Mucosa of stomach (tissue), 1 donor: ENCODE data around the gene COL7A1.
A peak's percentile ranks its signal among the peaks of the same experiment; 100 is the strongest.

Source experiments
- H3K27me3 ChIP-seq: one replicate; pipeline ENCODE4 v1.7.0; 2013; ENCODE audit warnings: mild to moderate bottlenecking, low read length; ENCODE audit not compliant: control insufficient read depth, insufficient read depth
- H3K36me3 ChIP-seq: one replicate; pipeline ENCODE4 v1.7.0; 2013; ENCODE audit warnings: low read length; ENCODE audit not compliant: control insufficient read depth, insufficient read depth
- H3K4me1 ChIP-seq: one replicate; pipeline ENCODE4 v1.7.0; 2013; ENCODE audit warnings: mild to moderate bottlenecking, low read length; ENCODE audit not compliant: control insufficient read depth, insufficient read depth
- H3K4me3 ChIP-seq: one replicate; pipeline ENCODE4 v1.7.0; 2013; ENCODE audit warnings: low read length
- H3K9ac ChIP-seq: one replicate; pipeline ENCODE4 v1.7.0; 2013; ENCODE audit warnings: mild to moderate bottlenecking, low read length, moderate library complexity
- H3K9me3 ChIP-seq: one replicate; pipeline ENCODE4 v1.7.0; 2013; ENCODE audit warnings: mild to moderate bottlenecking, low read length, moderate library complexity; ENCODE audit not compliant: control insufficient read depth
- donor health status: Pancreatic carcinoma.

COL7A1 gene

DNA sequence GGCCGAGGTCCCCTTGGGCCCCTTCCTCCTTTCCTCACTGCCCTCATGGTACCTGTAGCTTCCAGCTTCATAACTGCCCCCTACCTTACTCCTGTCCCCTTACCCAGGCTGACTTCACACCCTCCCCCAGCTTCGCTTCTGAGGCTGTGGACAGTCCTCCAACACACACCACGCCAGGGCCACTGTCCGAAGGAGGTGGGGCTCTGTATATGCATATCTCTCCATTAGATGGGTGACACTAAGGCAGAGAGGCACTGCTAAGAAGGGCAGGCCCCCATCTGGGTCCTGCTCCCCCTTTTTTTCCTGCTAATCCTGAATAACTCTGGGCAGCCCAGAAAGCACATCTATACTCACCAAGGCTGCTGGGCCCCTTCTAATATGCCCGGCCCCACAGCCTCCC is 1.0 kb upstream of the COL7A1 start:
- Histone ChIP-seq H3K4me3 (no peak overlapping the region), H3K9ac (no peak overlapping the region), H3K9me3 (no peaks in the 10 kb centered on the region), H3K27me3 (peaks cover 26% of the 10 kb centered on the region), H3K36me3 (peaks cover 32% of the 10 kb centered on the region), H3K4me1 (peaks cover 29% of the 10 kb centered on the region)

DNA sequence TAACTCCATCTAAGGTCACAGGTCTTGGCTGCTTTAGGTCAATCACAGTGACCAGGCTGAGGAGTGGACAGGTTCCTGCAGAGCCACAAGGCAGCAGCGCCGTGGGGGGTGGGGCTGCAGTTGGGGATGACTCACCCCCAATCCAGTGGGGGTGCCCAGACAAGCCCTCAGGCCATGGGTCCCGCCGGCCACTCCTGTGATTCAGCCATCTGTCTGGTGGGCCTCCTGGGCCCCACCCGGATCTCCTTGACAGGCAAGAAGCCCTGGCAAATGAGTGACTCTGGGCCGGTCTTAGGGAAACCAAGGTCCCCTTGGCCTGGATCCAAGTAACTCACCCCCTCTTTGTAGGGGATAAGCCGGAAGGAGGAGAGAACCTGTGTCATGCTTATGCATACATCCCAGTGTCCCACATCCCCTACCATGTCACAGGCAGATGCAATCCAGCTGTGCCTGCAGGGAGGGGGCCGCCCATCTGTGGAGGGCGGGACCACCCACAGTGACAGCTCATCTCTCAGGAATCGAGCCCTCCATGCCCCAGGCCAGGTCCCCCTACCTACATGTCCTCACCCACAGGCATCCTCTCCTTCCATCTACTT is 495 bp upstream of the COL7A1 start:
- Histone ChIP-seq H3K9ac (no peak overlapping the region), H3K9me3 (no peaks in the 10 kb centered on the region), H3K4me1 (peaks cover 29% of the 10 kb centered on the region), H3K36me3 (peaks cover 28% of the 10 kb centered on the region), H3K4me3 (no peak overlapping the region), H3K27me3 (peaks cover 26% of the 10 kb centered on the region)

DNA sequence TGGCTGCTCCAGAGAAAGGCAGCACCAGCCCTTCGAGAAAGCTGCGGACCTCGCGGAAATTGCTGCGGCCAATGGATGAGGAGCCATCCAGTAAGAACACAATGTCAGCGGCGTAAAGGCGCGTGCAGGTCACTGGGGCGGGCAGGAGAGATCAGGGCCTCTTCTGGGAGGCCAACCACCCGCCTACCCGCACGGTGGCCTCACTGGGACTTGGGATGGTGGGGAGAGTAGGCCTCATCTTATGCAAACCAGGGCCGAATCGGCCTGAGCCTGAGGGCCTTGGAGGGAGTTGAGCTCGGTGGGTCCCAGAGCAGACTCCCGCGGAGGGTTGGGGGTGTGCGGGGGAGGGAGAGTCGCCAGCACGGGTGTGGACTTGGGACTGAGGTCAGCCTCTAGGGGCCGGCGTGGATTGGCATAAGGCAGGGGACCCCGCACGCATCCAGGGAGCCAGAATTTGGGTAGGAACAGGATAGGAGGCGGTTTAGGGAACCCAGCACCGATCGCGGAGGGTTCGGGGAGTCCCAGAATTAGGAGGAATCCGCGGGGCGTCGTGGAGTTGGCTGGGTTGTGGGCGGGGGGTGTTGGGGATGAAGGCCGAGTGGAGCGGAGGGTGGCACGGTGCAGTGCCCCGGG is 596 bp downstream of the COL7A1 start:
- Histone ChIP-seq H3K9ac (peak overlapping the region; percentile 50), H3K9me3 (no peaks in the 10 kb centered on the region), H3K4me1 (peaks cover 29% of the 10 kb centered on the region), H3K4me3 (no peak overlapping the region), H3K27me3 (peaks cover 27% of the 10 kb centered on the region), H3K36me3 (peaks cover 18% of the 10 kb centered on the region)

DNA sequence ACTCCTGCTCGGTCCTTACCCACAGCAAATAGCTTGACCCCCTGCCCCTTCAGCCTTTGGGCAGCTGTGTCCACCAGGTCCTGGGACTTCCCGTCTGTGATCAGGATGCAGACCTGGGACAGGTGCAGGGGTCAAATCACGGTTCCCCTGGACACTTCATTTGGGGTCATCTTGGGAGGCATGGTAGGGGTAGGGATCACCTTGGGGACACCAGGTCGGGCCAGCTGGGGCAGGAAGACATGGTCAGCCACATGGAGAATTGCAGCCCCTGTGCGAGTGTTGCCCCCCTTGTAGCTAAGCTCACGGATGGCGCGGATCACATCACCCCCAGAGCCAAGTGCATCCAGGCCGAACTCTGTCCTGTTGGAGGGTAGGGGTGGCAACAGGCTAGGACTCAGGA is 1.8 kb downstream of the COL7A1 start:
- Histone ChIP-seq H3K9ac (no peak overlapping the region), H3K4me1 (peaks cover 28% of the 10 kb centered on the region), H3K9me3 (no peaks in the 10 kb centered on the region), H3K36me3 (peaks cover 10% of the 10 kb centered on the region), H3K27me3 (peaks cover 37% of the 10 kb centered on the region), H3K4me3 (no peak overlapping the region)

DNA sequence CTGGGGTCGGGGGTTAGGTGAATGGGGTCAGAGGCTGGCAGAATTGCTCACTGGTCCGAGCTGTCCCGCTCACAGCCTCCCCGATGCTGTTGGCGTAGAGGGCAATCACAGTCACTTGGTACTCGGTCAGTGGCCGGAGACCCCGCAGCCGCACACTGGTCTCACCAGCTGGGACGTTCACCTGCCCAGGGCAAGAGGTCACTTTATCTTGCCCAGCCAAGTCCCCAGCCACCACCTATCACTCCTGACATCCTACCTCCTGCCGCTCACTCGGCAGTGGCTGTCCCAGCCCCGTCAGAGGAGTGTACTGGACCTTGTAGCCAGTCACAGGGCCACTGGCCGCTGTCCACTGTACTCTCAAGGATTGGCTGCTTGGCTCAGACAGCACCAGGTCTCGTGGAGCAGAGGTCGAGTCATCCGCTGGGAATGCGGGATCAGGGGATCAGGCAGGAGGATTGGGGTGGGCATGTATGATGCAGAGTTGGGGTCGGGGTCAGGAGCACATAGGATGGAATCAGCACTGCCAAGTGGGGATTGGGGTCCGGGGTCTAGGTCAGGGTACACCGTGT is 2.5 kb downstream of the COL7A1 start:
- Histone ChIP-seq H3K36me3 (peaks cover 4% of the 10 kb centered on the region), H3K4me1 (peaks cover 21% of the 10 kb centered on the region), H3K4me3 (no peak overlapping the region), H3K9me3 (no peaks in the 10 kb centered on the region), H3K27me3 (peaks cover 42% of the 10 kb centered on the region), H3K9ac (no peak overlapping the region)

DNA sequence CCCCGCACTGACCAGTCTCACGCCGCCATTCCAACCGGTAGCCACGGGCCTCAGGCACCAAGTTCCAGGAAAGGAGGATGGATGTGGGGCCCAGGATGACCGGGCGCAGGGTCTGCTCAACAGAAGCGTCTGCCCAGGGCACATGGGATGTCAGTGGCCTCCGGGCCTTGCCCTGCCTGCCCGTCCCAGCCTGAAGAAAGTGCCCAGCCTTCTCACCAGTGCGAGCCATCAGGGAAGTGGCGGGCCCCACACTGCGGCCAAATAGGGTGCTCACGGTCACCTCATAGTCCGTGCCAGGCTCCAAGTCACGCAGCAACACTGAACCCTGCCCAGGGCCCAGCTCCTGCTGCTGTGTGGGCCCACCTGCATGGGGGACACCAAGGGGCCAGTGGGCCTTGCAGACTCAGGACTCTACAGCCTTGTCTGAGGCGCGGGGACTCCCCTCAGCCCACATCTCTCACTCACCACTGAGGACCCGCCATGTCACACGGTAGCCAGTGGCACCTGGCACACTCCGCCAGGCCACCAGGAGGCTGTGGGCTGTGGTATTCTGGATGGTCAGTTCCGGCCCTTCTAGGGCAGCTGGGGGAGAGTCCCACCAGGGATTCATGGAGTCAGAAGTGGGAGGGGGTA is 3.1 kb downstream of the COL7A1 start:
- no peaks in the 10 kb centered on the region for H3K36me3 ChIP-seq
- H3K9ac ChIP-seq: no peak overlapping the region
- peaks cover 42% of the 10 kb centered on the region for H3K27me3 ChIP-seq
- no peak overlapping the region for H3K4me3 ChIP-seq
- no peaks in the 10 kb centered on the region for H3K9me3 ChIP-seq
- H3K4me1 ChIP-seq: peaks cover 19% of the 10 kb centered on the region

DNA sequence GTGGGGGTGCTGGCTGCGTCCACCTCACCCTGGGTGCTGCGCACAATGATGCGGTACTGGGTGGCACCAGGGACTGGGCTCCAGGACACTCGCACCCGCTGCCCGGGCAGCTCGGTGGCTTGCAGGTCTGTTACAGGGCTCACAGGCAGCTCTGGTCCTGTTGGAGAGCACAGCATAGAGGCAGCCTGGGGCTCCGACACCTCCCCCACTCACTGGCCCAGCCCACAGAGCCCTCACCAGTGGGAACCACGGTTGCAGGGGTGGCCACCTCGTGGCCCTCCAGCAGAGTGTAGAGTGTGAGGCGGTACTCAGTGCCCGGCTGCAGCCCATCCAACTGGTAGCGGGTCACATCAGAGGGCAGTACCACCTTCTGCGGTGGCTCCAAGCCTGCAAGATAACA is 3.7 kb downstream of the COL7A1 start:
- peaks cover 19% of the 10 kb centered on the region for H3K4me1 ChIP-seq
- H3K36me3 ChIP-seq: no peaks in the 10 kb centered on the region
- no peak overlapping the region for H3K9ac ChIP-seq
- H3K4me3 ChIP-seq: no peak overlapping the region
- peaks cover 42% of the 10 kb centered on the region for H3K27me3 ChIP-seq
- H3K9me3 ChIP-seq: no peaks in the 10 kb centered on the region

DNA sequence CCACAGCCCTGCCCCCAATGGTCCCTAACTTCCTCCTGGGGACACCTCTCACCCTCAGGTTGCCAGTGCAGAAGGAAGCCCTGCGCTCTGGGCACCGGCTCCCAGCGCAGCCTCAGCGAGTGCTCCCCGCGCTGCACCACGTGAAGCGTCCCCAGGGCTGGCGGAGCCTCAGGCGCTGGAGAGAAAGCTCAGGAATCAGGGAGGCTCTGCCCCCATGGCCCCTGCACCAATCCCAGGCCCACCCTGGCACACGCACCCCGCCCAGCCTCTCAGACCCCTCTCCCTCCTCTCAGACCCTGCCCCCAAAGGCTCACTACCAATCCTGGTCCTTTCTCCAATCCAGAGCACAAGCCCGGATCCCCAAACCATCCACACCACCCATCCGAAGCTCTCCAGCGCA is 6.9 kb downstream of the COL7A1 start:
- no peaks in the 10 kb centered on the region for H3K36me3 ChIP-seq
- no peaks in the 10 kb centered on the region for H3K9me3 ChIP-seq
- peaks cover 18% of the 10 kb centered on the region for H3K27me3 ChIP-seq
- no peaks in the 10 kb centered on the region for H3K4me1 ChIP-seq
- H3K9ac ChIP-seq: no peak overlapping the region
- H3K4me3 ChIP-seq: no peak overlapping the region

DNA sequence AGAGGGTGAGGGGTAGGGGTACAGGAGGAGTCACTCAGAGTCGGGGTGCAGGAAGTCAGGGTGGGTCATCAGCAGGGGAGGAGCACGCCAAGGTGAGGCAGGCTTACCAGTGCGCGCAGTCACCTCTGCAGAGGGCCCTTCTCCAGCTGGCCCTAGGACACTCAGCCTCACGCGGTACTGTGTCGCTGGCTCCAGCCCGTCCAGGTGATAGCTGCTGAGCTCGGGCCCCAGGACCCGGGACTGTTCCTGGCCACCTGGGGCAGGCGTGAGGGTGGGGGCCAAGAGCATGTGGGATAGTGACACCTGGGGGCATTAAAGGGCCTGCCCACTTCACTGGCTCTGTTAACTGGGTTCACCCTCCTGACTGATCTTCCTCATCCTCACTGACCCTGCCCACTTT is 7.4 kb downstream of the COL7A1 start:
- no peaks in the 10 kb centered on the region for H3K9me3 ChIP-seq
- no peak overlapping the region for H3K4me3 ChIP-seq
- no peak overlapping the region for H3K9ac ChIP-seq
- no peaks in the 10 kb centered on the region for H3K4me1 ChIP-seq
- H3K36me3 ChIP-seq: no peaks in the 10 kb centered on the region
- H3K27me3 ChIP-seq: peaks cover 17% of the 10 kb centered on the region

DNA sequence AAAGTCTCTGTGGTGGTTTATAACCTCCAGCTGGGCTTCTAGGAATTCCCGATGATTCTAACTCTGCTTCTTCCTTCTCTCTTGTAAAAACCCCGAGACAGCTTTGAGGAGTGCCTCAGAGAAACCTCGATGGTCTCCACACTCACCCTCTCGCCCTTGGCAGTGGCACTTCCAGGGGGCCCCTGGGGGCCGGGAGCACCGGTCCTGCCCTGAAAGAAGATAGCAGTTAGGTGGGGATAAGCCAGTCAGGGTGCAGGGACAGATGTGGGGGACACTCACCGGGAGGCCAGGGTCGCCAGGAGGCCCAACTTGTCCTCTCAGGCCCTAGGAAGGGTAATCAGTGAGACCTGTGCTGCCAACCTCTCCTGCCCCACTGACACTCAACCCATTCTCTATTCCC is 9.7 kb downstream of the COL7A1 start:
- Histone ChIP-seq H3K4me1 (no peaks in the 10 kb centered on the region), H3K27me3 (peaks cover 17% of the 10 kb centered on the region), H3K36me3 (no peaks in the 10 kb centered on the region), H3K9me3 (no peaks in the 10 kb centered on the region), H3K9ac (no peak overlapping the region), H3K4me3 (no peak overlapping the region)

DNA sequence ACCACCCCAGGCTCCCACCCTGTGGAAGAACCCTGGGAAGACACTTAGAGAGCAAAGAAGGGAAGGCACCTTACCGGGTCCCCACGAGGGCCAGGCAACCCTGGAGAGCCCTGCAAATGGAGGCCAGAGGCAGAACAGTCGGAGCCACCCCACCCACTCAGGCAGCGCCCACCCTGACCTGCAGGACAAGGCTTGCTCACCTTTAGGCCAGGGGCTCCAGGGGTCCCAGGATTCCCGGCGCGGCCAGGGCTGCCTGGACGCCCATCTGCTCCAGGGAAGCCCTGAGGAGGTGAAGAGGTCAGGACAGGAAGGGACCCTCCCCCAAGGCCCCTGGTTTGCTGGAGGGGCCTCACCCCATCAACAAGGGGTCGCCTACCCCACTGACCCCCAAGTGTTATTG is 10.3 kb downstream of the COL7A1 start:
- H3K36me3 ChIP-seq: no peaks in the 10 kb centered on the region
- H3K4me3 ChIP-seq: no peak overlapping the region
- H3K9ac ChIP-seq: no peak overlapping the region
- peaks cover 17% of the 10 kb centered on the region for H3K27me3 ChIP-seq
- no peaks in the 10 kb centered on the region for H3K9me3 ChIP-seq
- no peaks in the 10 kb centered on the region for H3K4me1 ChIP-seq
